GM19035 (cell line): Measurements from ENCODE around the gene ADAMTS17.
"Not testable (repeated sequence)": the region's sequence is repeated elsewhere in the genome, so short reads cannot be mapped to it uniquely, and the experiment has no call there.

Experiments
- ATAC-seq: cut with Tn5 transposase; IDR thresholded peaks from one replicate; pipeline ENCODE4 v1.9.1; 2021; ENCODE audit not compliant: unreplicated experiment

The ADAMTS17 gene

GRCh38 chr15:99983171-99983885 lies 358.4 kb downstream of the ADAMTS17 start:
- ATAC-seq: no peak

DNA sequence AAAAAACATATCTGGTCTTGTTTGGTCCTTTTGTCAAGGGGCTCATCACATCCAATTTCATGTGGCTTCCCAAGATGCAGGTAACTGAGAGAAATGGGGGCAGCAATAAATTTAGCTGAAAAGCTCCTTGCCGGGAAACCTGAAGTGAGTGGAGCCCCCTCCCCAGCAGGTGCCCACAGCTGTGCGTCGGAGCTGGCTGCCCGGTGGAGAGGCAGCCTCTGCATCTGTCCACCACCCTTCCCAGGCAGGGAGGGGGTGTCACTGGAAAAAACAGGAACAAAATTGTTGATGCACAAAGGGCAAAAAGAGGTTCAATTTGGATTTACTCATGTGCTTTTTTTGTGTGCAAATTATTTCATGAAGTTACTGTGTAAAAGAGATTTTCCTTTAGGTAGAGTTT lies 359.1 kb downstream of the ADAMTS17 start:
- no peak for ATAC-seq

- no peak for ATAC-seq
Measured at GRCh38 chr15:99981839-99982658, 359.7 kb downstream of the ADAMTS17 start.

DNA sequence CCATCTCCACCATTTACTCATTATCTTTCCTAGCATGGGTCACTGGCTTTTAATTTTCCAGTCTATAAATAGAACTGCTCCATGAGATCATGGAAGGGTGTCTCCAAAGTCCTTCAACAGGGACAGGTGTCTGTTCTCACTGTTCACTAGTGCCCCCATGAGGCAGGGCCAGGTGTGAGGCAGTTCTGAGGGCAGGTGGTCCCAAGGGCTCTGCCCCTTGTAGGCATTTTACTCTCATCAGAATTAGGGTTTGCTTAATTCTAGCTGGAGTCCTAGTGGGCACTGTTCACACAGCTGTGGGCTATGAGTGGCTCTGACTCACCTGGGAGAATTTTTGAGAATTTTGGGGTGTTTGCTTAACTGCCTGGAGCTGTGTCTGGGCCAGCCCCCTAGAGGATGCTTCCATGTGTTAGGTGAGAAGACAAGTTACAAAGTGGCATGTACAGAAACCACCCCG lies 360.6 kb downstream of the ADAMTS17 start:
- ATAC-seq: no peak

DNA sequence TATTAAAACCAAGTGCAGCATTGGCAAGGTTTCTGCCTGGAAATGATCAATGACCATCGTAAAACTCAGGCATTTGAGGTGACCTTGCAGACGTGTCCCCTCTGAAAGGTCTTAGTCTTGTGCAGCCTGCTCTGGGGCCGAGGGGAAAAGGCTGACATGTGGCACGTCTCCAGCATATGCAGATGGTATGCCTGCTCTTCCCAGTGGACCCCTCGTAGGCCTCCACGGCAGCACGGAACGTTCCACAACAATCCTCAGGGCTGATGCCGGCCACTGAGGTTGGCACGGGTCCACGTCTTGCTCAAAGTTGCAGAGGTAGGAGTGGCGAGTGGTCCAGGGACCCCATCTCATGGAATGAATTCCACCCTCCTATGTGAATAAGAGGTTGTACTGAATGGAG lies 361.0 kb downstream of the ADAMTS17 start:
- no peak for ATAC-seq

DNA sequence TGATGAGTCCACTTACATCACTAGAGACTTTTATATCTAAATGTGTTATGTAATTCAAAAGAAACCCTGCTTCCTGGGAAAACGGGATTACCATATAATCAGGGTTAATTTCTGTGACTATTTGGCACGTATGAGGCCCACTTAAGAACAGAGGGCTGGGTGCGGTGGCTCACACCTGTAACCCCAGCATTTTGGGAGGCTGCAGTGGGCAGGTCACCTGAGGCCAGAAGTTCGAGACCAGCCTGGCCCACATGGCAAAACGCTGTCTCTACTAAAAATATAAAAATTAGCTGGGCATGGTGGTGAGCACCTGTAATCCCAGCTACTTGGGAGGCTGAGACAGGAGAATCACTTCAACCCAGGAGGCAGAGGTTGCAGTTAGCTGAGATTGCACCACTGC lies 361.9 kb downstream of the ADAMTS17 start:
- not testable (repeated sequence) for ATAC-seq

- ATAC-seq: no peak
Measured at GRCh38 chr15:99979371-99979770, 362.4 kb downstream of the ADAMTS17 start.

DNA sequence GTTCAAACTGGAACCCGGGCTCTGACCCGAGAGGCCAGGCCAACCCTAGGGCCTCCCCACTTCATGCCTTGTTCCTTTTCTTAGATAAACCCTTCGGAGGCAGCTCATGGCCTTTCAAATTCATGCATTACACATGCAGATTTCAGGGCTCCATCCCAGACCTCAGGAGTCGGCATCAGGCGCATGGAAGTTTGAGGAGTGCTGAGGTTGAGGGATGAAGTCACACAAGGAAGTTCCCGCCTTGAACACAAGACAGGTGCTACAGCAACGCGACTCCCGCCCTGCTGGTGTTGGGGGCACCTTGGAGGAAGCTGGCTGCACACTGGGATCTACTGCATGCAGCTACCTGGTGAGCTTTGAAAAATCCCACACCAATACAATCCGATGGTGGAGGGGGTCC lies 363.3 kb downstream of the ADAMTS17 start:
- ATAC-seq: no peak

- ATAC-seq: no peak
Measured at GRCh38 chr15:99977929-99978328, 363.8 kb downstream of the ADAMTS17 start.

DNA sequence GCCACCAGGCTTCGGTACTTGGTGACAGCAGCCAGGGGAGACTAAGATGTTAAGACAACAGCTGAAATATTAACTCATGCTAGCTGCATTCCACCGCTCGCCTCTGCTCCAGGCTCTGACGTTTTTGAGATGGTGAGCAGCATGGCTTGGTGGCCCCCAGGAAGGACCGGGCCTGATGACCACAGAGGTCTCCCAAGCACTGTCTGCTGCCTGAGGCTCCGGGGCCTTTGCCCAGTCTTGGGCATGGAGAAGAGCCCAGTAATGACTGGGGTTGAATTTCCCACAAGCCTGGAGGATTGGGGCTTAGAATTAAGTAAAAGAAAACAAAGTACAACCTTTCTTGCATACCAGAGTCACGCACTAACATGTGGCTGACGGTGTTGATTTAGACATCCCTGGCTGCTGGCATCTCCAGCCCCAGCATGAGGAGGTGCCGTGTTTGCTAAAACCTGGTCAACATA lies 364.9 kb downstream of the ADAMTS17 start:
- no peak for ATAC-seq

DNA sequence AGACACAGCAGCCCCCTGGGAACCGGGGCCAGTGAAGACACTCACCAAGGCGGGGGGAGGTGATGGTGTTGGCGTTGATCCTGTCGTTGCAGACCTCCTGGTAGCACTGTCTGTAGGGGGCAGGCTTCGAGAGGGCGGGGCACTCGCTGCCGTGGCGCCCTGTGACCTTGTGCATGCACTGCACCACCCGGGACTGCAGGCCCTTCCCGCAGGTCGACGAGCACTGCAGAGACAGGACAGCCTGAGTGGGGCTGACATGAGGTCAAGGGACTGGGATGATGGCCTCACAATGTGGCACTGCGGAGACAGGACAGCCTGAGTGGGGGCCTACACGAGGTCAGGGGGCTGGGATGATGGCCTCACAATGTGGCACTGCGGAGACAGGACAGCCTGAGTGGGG lies 365.8 kb downstream of the ADAMTS17 start:
- ATAC-seq: no peak

- ATAC-seq: no peak
Measured at GRCh38 chr15:99974246-99974645, 367.5 kb downstream of the ADAMTS17 start.

- ATAC-seq: no peak
Measured at GRCh38 chr15:99973351-99973750, 368.4 kb downstream of the ADAMTS17 start.

DNA sequence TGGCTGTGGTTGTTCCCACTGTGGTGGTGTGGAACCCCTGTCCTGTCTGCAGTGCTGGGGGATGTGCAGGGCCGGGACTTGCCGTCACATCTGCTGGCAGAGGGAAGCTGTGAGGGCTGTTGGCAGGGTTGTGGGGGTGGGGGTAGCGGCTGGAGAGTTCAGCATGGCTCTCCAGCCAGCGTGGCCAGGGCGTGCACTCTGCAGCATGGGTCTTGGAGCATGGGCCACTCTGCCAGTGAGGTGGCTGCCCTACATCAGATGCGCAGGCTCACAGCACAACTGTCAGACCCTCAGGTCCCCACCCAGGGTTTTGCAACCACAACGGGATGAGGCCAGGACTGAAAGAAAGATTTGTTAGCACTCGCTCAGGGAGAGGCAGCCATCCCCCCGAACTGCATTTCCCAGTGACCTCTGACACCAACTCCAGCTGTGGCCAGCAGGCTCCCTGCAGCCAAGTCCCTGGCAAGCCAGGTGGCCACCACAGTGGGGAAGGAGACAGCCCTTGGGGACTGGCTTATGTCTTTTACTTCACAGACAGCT lies 370.8 kb downstream of the ADAMTS17 start:
- ATAC-seq: no peak

DNA sequence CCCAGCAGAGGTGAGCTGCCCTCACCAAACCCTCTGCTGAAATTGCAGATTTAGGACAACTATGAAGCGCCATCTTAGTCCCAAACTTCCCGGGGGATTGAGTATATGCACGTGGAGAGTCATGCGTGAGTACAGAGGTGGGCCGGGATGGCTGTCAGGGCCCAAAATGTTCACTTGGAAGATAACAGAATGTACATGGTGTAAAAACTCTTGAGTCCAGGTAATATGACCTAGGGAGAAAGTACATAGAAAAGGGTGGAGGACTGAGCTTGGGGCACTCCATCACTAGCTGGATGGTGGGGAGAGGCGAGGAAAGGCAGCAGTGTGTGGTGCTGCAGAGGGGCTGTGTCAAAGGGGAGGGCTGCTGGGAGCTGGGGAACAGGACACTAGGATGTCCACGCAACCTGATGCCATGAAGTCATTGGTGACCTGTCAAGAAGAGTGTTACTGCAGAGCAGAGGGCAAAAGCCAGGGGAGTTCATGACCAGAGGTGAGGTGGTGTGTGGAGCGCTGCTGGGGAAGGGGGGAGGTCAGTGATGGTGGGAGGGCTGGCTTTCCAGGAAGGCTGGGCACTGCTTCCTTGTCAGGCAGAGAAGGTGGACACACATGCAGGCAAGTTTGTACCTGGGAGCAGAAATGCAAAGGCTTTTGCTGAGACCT lies 372.4 kb downstream of the ADAMTS17 start:
- no peak for ATAC-seq

DNA sequence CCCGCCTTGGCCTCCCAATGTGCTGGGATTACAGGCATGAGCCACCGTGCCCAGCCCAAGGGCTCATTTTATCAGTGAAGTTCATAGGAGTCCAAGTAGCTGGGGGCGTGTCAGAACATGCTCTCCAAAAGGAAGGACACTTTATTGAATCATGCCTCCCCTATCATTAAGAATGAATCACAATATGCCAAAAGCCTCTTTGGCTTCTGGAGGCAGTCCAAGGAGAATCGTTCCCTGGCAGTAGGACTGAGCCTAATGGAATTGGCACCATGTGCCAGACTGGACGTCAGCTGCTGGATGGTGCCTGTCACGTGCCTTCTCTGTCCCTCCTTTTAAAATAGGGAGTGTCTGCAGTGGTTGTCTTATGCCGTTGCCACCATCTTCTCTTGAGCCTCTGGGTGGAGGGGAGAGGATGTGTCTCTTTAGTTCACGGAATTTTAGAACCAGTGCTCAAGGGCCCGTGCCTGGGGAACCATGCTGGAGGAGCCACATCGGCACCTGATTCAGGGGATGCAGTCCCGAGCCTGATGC lies 373.9 kb downstream of the ADAMTS17 start:
- no peak for ATAC-seq

DNA sequence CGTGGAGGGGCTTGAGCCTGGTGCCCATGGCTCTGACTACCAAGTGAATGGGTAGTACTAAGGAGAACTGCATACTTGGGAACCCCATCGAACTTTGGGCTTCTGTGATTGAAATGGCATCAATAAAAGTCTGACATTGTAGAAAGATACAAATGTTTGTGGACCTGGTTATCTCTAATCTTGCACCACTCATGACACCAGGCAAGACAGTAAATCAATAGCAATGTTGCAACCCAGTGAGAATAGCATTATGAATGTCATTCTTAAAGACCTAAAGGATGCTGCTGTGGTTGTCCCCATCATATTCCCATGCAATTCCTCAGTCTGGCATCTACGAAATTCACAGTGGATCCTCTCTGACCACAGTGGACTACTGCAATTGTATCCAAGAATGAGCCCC lies 375.0 kb downstream of the ADAMTS17 start:
- no peak for ATAC-seq

DNA sequence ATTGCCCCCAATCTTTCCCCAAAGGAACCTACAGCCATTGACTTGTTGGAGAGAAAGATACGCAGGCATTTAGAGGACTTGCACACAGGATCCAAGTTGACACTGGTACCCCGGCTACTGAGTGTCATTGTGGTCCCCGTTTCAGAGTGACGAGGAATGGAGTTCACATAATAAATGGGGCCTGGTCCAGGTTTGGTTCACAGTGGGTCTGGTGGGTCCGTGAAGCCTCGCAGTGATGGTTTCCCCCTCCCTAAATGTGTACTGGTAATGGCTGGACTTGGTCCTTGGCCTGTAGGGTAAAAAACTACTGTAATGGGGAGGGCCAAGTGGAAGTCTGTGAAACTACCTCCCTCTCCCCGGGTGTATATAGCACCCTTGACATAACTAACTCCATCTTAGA lies 376.4 kb downstream of the ADAMTS17 start:
- ATAC-seq: no peak

DNA sequence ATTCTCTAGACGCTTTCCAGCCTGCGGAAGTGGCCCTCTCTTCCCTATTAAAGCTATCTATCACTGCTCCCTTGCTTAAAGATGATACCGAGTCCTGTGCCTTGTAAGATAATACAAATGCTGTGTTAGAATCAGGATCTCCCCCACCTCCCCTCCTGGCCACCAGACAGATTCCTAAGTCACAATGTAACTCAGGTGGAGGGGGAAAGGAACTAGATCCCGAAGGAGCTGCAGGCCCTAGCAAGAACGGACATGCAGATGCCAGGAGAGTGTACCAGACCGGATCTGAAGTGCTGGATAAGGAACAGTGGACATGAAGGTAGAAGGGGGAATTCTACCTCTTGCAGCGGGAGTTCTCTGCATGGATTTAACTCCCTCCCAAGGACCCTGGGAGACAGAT lies 377.8 kb downstream of the ADAMTS17 start:
- no peak for ATAC-seq

GRCh38 chr15:99963096-99963825 lies 378.5 kb downstream of the ADAMTS17 start:
- no peak for ATAC-seq
